Purkinje cell (primary cell): Measurements from ENCODE around the gene OPTC. TPM values are rescaled to one million over a fixed set of nuclear protein-coding genes. Genes with fewer than 3 reads are reported as not detected.

Experiments
- polyA plus RNA-seq: library from polyadenylated mRNA; unstranded; fragments of >200 nt; fragmentation: Nextera tagmentation; gene quantifications from 2 replicates; pipeline ENCODE4 v1.2.1, GENCODE V29; 2014

OPTC gene
- polyA plus RNA-seq: not detected in 2 replicates

GRCh38 chr1:203493901-203494300 lies at the start of gene OPTC:
Gene OPTC, plus strand, starts transcription at chr1:203494153. Its CDS starts 1,853 bp downstream, at chr1:203496006.

GRCh38 chr1:203475012-203475981 lies 18.7 kb upstream of the OPTC start, which contains the start of gene PRELP:
Gene PRELP, plus strand, starts transcription at chr1:203475806. Its CDS starts 7,379 bp downstream, at chr1:203483185.

Other genes with a start within 250 kb of the OPTC start
- gene BTG2, start 188.6 kb upstream of the OPTC start, polyA plus RNA-seq: 0.95 and 1.4 TPM in 2 replicates
- gene FMOD, start 143.0 kb upstream of the OPTC start, polyA plus RNA-seq: not detected in 2 replicates
- gene PRELP, start 18.3 kb upstream of the OPTC start, polyA plus RNA-seq: 0.27 and 1.4 TPM in 2 replicates
- 1.9 and 16.0 TPM in 2 replicates for gene ATP2B4, start 132.7 kb downstream of the OPTC start, polyA plus RNA-seq